NCI-H774 (cell line): Measurements from ENCODE around the gene XRCC5.
"Not testable (repeated sequence)": the region's sequence is repeated elsewhere in the genome, so short reads cannot be mapped to it uniquely, and the experiment has no call there.

Experiments
- DNase-seq: peaks from one replicate; lab custom pipeline; 2025; lab: John Stamatoyannopoulos, UW

Gene XRCC5

GRCh38 chr2:216118474-216118873 lies 9.3 kb downstream of the XRCC5 start:
- DNase-seq: no peak

GRCh38 chr2:216119146-216119545 lies 10.0 kb downstream of the XRCC5 start:
- DNase-seq: no peak

GRCh38 chr2:216119986-216120385 lies 10.8 kb downstream of the XRCC5 start:
- DNase-seq: no peak

- no peak for DNase-seq
Measured at GRCh38 chr2:216121255-216121654, 12.1 kb downstream of the XRCC5 start.

GRCh38 chr2:216126943-216127342 lies 17.8 kb downstream of the XRCC5 start:
- DNase-seq: no peak

- DNase-seq: no peak
Measured at GRCh38 chr2:216130346-216130971, 21.3 kb downstream of the XRCC5 start.

GRCh38 chr2:216131175-216131926 lies 22.2 kb downstream of the XRCC5 start:
- DNase-seq: no peak

GRCh38 chr2:216132585-216132984 lies 23.4 kb downstream of the XRCC5 start:
- DNase-seq: no peak

GRCh38 chr2:216133397-216133796 lies 24.2 kb downstream of the XRCC5 start:
- DNase-seq: no peak

GRCh38 chr2:216134958-216135541 lies 25.9 kb downstream of the XRCC5 start:
- no peak for DNase-seq

GRCh38 chr2:216139884-216140283 lies 30.7 kb downstream of the XRCC5 start:
- no peak for DNase-seq

- DNase-seq: not testable (repeated sequence)
Measured at GRCh38 chr2:216141516-216141915, 32.4 kb downstream of the XRCC5 start.

GRCh38 chr2:216142540-216142939 lies 33.4 kb downstream of the XRCC5 start:
- DNase-seq: no peak

- DNase-seq: no peak
Measured at GRCh38 chr2:216144372-216144771, 35.2 kb downstream of the XRCC5 start.

GRCh38 chr2:216144857-216145256 lies 35.7 kb downstream of the XRCC5 start:
- no peak for DNase-seq

GRCh38 chr2:216146573-216146972 lies 37.4 kb downstream of the XRCC5 start:
- no peak for DNase-seq

GRCh38 chr2:216147172-216148131 lies 38.3 kb downstream of the XRCC5 start:
- DNase-seq: no peak

GRCh38 chr2:216148983-216149382 lies 39.8 kb downstream of the XRCC5 start:
- DNase-seq: no peak

- no peak for DNase-seq
Measured at GRCh38 chr2:216149741-216150140, 40.6 kb downstream of the XRCC5 start.

- no peak for DNase-seq
Measured at GRCh38 chr2:216151313-216152025, 42.3 kb downstream of the XRCC5 start.

- DNase-seq: no peak
Measured at GRCh38 chr2:216155954-216156353, 46.8 kb downstream of the XRCC5 start.

GRCh38 chr2:216156822-216157221 lies 47.7 kb downstream of the XRCC5 start:
- no peak for DNase-seq
